GM21737 (cell line): ENCODE data around the gene TRAPPC10.

Source experiments
- ATAC-seq: cut with Tn5 transposase; IDR thresholded peaks from one replicate; pipeline ENCODE4 v1.9.1; 2021; ENCODE audit warnings: mild to moderate bottlenecking, moderate library complexity; ENCODE audit not compliant: unreplicated experiment

The TRAPPC10 gene

DNA sequence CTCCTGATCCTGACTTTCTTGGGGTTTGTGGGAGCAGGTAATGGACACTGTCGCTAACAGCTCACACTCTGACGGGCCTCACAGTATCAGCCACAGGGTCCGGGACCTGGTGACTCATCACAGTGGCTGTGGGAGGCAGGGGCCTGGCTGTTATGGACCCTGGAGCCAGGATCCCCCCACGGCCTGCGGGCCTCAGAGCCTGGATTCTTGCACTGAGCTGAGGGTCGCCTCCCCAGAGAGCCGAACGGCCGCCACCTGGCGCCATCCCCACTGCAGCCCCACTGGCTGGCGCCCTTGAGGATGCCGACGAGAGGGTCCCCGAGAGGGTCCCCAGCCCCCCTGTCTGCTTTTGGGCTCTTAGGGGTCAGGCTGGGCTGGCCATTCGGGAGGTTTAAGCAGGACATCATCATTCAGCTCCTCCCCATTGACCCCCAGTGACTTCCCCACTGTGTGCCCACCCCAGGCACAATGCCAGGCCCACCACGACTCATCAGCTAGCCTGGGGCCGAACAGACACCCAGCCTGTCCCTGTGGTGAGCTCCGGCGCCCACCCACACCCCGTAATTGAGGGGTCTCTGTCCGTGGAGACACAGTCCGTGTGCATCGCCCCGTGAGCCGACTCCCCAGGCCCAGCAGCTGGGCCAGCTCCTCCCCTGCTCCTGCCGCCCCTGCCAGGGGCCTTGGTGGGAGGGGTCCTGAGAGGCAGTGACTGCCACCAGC lies 30.8 kb upstream of the TRAPPC10 start:
- ATAC-seq, result no peak

DNA sequence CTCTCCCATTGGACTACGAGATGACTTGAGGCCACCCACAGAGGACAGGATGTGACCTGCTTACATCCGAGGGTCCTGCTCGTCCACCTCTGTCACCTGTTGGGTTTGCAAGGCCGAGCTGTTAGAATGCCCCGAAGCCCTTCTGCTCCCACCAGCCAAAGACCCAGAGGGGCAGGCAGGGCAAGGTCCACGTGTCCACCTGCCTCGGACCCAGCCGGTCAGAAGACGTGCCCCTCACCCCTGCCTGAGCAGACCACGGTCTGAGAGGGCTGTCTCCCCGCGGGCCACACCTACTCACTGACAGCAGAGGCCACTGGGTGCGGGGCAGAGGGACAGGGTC lies 30.3 kb upstream of the TRAPPC10 start:
- no peak for ATAC-seq

DNA sequence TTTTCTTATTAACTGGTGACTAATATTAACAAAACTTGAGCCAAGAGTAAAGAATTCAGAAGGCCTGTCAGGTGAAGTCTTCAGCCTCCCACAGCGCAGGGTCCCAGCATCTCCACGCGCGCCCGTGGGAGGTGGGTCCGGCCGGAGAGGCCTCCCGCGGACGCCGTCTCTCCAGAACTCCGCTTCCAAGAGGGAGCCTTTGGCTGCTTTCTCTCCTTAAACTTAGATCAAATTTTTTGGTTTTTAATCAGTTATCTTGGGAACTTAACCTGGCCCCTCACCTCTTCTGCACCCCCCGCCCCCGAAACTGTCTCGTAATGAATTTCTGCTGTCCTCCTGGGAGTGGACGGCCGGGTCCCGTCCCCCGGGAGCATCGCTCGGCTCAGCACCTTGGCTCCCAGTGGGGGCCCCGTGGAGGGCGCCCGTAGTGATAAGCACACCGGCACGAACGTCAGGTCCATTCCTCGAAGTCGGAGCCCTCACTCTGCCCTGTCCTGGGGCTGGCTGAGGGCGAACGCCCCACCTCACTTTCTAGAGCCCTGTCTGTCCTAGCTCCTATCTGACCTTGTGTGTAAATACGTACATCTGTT lies 29.5 kb upstream of the TRAPPC10 start:
- ATAC-seq, result no peak

DNA sequence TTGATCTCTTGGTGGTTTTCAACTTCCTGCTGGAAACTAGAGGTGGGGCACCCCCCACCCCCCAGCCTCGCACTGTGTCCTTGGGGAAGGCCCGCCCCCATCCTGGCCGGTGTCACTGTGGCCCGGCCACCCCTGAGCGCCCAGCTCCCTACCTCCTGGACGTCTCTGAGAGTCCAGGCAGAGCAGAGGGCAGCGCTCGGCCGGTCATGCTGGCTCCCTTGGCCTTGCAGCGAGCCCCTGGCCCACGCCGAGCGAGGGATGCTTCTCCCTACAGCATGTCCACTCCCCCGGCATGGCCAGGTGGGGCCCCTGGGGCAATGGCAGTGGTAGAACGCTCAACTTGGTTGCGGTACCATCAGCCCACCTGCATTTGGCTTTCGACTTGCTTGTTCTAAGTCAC lies 28.7 kb upstream of the TRAPPC10 start:
- no peak for ATAC-seq

DNA sequence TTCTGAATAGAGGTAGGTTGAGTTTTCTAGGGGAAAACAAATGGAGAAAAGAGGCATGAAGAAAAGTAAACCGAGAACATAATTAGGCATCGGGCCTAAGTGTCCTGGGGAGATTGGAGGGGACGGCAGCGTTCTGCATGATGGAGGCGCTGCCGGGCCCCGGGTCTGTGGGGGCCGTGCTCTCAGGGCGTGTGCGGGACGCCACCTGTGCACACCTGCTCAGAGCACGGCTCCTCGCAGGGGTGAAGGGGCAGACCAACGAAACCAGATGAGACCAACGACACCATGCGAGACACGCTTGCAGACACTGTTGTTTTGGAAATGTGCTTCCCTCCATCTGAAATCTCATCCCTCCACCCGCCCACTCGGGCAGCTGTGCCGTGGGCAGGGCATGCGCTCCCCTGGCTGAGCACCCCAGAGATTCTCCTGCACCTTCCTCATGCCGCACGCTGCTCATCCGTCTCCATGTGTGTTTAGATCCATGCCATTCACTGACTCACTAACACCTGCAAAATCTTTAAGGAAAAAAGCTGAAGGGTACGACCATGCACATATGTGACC lies 28.2 kb upstream of the TRAPPC10 start:
- ATAC-seq, result no peak

DNA sequence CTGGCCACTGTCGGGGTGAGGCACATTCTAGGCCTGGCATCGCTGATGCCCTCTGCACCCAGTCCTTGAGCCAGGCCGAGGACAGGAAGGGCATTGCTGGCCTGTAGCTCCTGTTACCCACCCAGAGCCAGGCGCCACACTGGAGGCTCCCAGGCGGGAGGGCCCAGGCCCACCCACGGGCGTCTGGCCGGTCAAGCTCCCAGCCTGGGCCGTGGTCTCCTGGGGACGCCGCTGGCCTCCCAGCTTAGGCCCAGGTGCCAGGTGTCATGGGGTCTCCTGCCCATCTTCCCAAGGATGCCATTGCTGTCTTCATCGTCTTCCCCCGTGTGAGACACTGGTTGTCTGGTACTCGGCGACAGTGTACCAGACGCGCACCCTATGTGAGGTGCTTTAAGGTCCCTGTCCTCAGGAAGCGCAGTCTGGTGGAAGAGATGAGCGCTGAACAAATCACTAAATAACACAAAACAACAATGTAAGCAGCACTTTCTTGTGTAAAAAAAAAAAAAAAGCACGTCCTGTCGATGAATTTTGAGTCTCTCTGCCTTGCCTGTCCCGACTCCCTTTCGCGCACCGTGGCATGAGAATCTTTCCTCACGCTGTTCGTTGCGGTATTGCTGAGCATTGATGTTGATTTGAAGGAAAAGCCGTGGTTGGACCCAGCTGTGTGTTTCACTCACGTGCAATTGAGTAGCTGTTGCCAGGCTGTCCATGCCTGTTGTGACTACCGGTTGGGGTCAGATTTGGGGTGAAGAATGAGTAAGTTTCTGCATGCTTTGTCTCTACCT lies 27.0 kb upstream of the TRAPPC10 start:
- no peak for ATAC-seq

DNA sequence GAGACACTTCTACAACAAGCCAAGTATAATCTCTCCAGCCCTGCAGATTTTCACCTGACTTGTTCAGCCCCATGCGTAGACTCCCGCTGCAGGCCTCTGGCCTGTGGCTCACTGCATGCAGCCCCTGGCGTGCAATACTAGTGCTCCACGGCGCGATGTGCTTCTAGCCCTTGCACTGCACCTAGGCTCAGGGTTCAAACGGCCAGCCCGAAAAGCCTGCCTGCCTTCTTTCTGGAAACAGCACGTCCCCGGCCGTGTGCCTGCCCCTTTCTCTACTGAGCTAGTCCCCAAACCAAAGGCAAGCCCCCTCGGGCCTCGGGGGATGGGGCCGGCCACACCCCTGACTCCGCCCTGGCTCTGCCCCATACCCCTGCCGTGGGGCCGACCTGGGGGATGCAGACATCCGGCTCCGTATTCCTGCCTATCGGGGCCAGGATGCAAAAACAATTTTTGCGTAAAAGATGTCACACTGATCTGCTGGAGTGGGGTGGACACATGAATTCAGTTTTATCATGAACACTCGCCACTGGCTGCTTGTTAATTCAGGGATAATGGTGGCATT lies 26.3 kb upstream of the TRAPPC10 start:
- ATAC-seq, result no peak

DNA sequence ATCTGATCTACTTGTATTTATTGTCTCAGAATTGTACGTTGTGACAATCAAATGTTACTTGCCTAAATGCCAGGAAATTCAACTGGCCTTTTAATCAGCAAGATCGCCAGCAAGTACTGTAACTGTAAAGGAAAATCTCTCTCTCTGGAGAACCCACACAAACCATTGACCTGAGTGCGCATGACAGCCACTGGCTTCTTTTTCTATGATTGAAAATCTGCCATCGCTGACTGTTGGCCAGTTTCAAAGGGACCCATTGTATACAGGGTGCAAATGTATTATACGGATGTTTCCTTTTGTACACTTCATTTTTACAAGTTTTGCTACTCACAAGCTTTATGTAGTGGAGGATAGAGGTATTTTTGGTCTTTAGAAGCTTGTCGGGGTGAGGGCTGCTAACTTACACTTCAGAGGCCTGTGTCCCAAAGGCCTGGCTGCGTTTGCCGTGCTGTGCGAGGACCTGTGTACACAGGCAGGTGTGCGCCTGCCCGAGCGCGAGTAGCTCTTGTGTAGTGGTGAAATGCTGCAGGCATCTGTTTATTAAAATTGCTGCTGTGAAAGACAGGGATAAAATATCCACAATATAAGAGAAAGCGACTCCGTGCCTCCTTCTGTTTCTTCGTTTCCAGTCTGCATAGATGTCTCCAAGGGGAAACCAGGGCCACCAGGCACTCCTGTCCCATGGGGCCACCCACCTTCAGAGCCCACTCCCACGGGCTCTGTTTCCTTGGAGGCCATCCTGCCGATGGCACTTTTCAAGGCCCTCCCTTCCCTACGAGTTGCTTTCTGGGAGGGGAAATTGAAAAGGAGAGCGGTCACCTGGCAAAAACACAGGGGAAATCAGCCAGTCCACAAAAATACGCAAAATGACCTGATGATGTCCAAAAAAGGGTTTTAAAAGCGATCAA lies 25.3 kb upstream of the TRAPPC10 start:
- ATAC-seq, result no peak

DNA sequence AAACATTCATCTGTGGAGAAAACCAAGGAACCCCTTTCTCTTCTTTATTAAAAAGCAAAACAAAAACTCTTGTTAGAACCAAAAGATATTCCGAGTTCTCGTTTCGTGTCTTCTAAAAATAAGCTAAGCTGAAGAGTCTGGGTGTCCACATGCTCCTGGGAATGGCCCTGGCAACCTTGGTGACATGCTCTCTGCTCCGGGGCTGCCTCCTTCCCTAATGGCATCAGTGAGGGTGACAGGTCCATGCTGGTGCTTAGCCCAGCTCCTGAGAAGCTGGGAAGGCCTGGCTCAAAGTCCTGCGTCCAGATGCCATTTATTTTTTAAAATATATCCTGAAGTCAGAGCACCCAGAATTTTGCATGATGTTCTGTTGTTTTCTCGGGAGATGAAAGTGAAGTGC lies 24.6 kb upstream of the TRAPPC10 start:
- ATAC-seq, result no peak

DNA sequence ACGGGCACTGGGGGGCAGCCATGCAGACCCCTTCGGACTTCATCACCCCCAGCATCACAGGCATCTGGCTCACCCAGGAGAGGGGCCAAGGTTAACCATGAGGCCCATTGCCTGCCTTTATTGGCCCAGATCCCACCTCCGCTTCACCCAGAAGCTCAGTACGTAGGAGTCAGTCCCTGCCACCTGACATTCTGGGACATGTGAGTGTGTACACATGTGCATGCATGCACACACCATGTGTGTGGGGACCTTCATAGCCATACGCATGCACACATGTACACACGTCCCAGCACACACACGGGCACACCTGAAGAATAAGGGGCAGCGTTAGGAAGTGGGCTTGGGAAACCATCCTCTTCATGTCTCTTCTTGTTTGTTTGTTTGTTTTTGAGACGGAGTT lies 24.1 kb upstream of the TRAPPC10 start:
- ATAC-seq, result no peak

DNA sequence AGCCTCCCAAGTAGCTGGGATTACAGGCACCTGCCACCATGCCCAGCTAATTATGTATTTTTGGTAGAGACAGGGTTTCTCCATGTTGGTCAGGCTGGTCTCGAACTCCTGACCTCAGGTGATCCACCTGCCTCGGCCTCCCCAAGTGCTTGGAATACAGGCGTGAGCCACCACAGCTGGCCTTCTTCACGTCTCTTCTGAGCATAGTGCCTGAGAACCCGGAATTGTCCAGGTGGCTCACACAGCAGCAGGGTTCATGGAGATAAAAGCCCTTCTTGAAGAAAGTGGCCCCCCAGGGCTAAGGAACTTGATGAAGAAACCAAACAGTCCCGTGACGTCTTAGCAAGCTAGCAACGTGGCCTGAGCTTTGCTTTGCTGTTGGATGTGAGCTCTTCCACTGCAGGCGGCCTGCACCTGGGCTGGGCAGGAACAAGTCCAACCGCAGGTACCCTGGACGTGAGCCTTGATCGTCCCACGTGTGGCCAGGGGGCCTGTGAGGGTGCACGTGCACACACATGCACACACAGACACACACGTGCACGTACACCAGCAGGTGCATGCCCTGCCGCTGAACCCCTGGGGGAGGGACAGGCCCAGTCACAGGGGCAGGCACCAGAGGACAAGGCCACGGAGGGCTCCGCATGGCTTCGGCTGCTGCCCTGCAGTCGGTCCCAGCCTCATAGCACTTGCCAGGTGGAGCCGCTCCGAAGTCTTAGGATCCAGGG lies 23.4 kb upstream of the TRAPPC10 start:
- ATAC-seq, result no peak

DNA sequence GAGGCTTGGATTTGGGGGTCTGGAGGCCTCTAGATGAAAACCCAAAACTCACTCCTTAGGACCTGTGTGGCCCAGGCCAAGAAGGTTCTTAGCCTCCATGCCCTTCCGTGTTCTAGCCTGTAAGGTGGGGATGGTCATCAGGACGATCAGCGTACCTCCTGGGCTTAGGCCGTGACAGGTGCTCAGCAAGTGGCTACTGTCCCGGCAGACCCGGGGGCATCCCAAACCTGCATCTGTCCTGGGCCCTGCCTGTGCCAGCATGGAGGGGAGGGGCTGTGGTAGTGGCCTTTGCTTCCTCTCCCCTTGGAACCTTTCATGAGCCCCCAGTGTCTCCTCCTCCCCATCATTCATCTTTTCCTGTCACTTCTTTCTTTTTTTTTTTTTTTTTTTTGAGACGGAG lies 22.7 kb upstream of the TRAPPC10 start:
- no peak for ATAC-seq

DNA sequence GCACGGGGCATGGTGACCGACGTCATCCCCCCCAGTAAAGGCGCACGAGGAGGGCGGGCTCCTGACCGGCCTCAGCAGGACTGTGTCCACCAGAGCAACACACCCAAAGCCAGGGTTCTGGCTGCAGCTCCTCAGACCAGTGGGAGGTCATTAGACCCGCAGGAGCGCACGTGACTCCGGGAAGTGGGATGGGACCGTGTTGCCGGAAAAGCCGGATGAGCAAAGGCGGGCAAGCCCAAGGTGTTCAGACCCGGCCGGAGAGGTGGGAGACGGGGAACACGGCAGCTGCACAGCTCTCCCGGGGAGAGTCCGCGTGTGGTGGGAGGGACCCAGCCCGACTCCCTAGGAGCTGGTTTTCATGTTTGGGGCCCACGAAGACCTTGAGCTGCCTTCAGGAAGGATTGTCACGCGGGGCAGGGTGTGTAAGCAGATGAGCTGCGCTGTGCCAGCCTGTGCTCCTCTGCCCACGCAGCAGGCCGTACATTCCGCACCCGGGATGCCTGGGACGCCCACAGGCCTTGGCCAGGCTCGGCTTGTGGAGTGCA lies 20.6 kb upstream of the TRAPPC10 start:
- no peak for ATAC-seq

DNA sequence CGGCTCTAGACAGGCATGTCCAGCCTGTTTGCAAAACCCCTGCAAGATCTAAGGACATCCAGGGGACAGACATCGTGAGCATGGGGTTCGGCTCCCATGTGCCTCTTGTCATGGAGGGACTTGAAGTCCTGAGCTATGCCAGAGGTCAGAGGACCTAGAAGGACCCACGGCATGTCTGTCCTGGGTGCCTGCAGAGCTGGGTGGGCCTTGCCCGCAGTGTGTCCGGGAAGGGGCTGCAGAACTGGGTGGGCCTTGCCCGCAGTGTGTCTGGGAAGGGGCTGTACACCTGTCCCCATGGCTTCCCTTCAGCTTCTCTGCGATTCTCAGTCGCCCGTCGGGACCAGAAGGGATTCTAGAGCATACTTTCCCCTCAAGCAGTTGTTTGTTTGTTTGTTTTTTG lies 20.0 kb upstream of the TRAPPC10 start:
- ATAC-seq, result no peak

DNA sequence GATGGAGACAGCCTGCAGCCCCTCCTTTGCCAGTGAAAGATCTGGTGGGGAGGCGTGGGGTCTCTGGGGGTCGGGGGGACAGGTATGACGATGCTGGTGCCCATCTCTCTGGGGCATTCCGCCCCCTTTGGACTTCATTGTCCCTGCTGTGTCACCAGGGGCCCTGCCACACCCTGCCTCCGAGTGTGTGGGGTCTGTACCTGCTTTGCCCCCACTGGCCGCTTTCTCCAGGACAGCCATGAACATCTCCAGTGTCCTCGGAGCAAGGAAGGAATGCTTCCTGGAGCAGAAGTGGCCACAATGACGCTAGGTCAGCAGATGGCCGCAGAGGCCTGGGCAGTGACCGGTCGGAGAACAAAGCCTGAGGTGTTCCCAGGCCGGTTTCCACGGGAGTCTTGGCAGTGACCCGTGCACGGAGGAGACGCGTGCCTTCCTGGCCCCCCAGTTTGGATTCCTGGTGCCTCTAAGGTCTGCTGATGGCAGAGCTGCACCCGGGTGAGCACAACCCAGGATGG lies 18.6 kb upstream of the TRAPPC10 start:
- ATAC-seq, result no peak

DNA sequence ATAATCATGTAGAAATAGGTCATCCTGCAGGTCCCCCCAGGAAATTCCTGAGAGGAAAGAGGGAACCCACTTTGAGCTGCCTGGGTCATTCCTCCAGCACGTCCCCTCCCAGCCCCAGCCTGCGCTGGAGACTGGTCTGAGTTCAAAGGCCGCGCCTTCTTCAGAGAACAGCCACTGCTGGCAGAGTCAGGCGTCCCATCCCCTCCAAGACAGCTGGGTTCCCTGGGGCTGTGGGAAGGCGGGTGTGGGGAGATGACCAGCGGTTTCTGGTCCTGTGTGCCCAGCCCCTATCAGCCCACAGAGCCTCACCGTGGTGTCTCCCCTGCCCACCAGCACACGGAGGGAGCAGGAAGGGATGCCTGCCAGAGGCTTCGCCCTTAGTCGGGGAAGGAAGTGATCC lies 18.0 kb upstream of the TRAPPC10 start:
- ATAC-seq, result no peak

DNA sequence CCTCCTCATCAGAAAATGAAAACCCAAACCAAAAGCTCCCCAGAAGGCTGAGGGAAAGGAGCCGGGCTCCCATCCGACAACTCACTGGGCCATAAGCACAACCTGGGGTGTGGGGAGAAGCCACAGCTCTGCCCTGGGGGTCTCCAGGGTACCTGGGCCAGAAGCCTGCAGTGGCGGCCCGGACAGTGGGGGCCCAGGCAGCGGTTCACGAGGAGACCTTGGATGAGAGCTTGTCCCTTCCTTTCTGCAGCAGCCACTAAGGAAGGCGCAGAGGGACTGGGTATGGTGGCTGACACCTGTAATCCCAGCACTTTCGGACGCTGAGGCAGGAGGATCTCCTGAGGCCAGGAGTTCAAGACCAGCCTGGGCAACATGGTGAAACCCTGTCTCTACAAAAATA lies 17.5 kb upstream of the TRAPPC10 start:
- no peak for ATAC-seq

DNA sequence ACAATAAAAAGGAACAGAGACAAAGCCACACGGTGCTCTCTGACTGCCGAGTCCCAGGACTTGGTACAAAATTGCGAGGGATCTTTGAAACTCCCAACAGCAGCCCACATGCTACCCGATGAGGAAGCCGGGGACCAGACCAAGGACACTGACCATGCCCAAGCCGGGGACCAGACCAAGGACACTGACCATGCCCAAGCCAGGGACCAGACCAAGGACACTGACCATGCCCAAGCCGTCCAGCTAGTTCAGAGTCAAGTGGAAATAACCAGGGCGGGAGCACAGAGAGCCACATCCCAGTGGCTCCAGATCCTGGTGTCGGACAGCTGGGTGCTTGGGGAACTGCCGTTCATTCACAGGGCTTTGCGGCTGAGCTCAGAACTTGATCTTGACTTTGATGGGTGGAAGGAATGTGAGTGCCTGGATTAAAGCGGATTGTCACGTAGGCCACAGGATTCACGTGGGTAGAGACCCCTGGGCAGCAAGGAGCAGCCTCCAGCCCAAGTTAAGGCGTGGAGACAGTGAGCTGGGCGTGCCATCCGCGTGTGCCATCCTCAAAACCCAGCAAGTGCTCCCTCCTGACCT lies 16.5 kb upstream of the TRAPPC10 start:
- no peak for ATAC-seq
